GM21528 (cell line): Measurements from ENCODE around the gene BBS10.
"Not testable (repeated sequence)": the region's sequence is repeated elsewhere in the genome, so short reads cannot be mapped to it uniquely, and the experiment has no call there.

Experiments
- ATAC-seq: cut with Tn5 transposase; IDR thresholded peaks from one replicate; pipeline ENCODE4 v1.9.1; 2021; ENCODE audit warnings: mild to moderate bottlenecking, moderate library complexity; ENCODE audit not compliant: unreplicated experiment, low FRiP score

Gene BBS10

DNA sequence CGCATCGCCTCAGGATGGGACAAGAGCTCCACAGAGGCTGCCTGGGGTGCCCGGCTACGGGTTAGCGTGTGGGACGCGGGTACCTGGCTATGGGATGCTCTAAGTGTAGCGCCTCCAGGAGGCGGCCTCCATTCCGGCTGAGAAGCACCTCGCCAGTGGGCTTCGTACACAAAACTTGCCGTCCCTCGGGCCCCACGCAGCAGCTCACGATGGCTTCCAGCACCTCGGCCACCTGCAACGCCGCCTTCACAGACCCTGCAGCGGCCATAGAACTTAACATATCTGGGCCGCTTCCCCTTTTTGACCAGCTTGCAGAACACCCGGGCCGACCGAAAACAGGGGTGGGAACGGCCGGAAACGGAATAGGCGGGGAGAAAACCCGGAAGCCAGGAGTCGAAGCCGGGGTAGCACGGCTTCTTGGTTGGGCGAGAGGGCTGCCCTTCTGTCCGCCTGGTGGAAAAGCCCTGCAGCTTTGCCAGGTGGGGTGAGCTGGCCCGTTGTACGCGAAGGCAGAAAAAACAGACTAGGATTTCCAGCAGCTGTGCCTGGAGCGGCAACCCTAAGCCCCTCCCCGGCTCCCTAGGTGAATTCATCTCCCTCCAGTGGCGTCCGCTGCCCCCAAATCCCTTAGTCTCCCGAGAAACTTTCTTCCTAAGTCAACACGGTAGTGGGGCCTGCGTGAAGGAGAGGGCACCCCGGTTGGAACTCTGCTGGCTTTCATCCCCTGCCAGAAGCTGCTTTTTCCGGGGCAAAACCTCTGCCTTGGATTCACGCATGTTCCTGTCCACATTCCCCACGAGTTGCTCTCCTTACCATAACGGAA lies at the start of gene BBS10:
TSS of gene BBS10 (minus strand) at position 337 of the 823 bp plus-strand sequence. CDS start at position 280, 57 bp downstream.
- peak; percentile 98 for ATAC-seq

GRCh38 chr12:76391461-76391860 lies 43.2 kb upstream of the BBS10 start:
- ATAC-seq = no peak

GRCh38 chr12:76387614-76388013 lies 39.4 kb upstream of the BBS10 start:
- ATAC-seq = no peak

- no peak for ATAC-seq
Measured at GRCh38 chr12:76384560-76384959, 36.3 kb upstream of the BBS10 start.

GRCh38 chr12:76383988-76384387 lies 35.8 kb upstream of the BBS10 start:
- ATAC-seq = no peak

DNA sequence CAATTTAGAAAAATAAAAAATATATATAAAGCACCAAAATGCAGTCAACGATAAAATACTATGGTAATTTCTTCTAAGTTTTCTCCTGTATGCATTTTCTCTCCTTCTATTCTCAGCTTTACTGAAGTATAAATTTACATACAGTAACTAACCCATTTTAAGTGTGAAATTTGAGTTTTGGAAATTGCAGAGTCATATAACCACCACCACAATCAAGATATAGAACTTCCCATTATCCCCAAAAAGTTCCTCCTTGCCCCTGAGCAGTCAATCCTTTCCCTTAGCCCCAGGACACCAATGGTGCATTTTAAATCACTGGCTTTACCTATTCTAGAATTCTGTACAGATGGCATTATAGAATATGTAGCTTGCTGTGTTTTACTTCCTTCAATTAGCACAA lies 31.0 kb upstream of the BBS10 start:
- no peak for ATAC-seq

GRCh38 chr12:76376876-76377275 lies 28.7 kb upstream of the BBS10 start:
- not testable (repeated sequence) for ATAC-seq

GRCh38 chr12:76375939-76376338 lies 27.7 kb upstream of the BBS10 start:
- no peak for ATAC-seq

- no peak for ATAC-seq
Measured at GRCh38 chr12:76375470-76375869, 27.3 kb upstream of the BBS10 start.

DNA sequence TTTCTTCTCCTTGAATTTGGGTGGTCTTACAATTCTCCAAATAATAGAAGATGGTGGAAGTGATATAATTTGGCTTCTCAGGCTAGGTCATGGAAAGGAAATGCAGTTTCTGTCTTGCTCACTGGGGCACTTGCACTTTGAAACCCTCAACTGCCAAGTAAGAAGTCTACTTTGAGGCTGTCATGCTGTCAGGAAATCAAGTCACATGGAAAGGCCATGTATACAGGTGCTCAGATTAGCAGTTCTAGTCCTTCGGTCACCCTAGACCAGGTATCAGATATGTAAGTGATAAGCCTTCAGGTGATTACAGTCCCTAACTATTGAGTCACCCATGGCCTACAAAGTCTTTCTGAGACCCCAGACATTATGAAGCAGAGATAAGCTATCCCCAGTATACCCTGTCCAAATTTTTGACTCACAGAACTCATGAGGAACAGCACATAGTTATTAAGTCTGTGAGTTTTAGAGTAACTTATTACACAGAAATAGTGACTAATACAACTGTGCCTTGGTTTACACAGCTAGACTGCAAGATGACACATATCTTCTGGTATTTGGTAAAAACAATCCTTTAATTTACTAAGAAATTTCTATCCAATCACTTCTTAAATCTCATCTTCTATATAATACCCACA lies 26.3 kb upstream of the BBS10 start:
- no peak for ATAC-seq

GRCh38 chr12:76368230-76368629 lies 20.0 kb upstream of the BBS10 start:
- no peak for ATAC-seq

DNA sequence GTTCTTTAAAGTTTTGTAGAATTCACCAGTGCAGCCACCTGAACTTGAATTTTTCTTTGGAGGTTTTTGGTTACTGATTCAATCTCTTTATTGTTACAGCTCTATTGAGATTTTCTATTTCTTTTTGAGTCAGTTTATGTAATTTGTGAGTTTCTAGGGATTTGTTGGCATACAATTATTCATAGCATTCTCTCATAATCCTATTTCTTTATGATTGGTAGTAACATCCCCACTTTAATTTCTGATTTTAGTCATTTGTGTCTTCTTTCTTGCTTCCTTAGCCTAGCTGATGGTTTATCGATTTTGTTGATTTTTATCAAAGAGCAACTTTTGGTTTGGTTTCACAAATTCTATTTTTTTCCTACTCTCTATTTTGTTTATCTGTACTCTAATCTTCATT lies 17.9 kb upstream of the BBS10 start:
- no peak for ATAC-seq

DNA sequence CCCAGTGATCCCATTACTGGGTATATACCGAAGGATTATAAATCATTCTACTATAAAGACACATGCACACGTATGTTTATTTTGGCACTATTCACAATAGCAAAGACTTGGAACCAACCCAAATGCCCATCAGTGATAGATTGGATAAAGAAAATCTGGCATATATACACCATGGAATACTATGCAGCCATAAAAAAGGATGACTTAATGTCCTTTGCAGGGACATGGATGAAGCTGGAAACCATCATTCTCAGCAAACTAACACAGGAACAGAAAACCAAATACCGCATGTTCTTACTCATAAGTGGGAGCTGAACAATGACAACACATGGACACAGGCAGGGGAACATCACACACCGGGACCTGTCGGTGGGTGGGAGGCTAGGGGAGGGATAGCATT lies 15.9 kb upstream of the BBS10 start:
- not testable (repeated sequence) for ATAC-seq

GRCh38 chr12:76360316-76360715 lies 12.1 kb upstream of the BBS10 start:
- no peak for ATAC-seq

- ATAC-seq = no peak
Measured at GRCh38 chr12:76356071-76356470, 7.9 kb upstream of the BBS10 start.

GRCh38 chr12:76346798-76347420 lies 1.3 kb downstream of the BBS10 start:
- ATAC-seq = peak; percentile 38

GRCh38 chr12:76346236-76346635 lies 2.0 kb downstream of the BBS10 start:
- no peak for ATAC-seq

- no peak for ATAC-seq
Measured at GRCh38 chr12:76345569-76345968, 2.6 kb downstream of the BBS10 start.

DNA sequence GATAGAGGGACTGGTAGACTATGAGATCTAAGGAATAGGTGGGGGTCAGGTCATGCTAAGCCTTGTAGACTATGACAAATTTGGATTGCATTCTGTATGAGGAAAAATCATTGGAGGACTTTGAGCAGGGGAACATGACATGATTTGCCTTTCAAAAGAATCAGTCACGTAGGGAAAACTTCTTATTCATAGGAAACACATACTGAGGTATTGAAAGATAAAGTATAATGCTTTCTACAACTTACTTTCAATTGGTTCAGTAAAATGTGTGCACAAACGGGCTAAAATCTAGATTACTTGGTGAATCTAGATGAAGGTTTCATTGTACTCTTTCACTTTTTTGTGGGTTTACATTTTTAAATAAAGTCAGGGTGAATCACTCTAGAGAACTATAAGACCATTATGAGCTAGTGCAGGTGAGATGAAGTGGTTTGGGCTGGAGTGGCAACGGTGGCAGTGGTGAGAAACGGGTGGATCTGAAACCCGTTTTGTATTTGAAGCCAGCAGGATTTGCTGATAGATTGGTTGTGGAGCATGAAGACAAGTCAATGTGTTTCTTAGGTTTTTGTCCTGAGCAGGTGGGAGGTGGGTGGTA lies 6.7 kb downstream of the BBS10 start:
- ATAC-seq = no peak

DNA sequence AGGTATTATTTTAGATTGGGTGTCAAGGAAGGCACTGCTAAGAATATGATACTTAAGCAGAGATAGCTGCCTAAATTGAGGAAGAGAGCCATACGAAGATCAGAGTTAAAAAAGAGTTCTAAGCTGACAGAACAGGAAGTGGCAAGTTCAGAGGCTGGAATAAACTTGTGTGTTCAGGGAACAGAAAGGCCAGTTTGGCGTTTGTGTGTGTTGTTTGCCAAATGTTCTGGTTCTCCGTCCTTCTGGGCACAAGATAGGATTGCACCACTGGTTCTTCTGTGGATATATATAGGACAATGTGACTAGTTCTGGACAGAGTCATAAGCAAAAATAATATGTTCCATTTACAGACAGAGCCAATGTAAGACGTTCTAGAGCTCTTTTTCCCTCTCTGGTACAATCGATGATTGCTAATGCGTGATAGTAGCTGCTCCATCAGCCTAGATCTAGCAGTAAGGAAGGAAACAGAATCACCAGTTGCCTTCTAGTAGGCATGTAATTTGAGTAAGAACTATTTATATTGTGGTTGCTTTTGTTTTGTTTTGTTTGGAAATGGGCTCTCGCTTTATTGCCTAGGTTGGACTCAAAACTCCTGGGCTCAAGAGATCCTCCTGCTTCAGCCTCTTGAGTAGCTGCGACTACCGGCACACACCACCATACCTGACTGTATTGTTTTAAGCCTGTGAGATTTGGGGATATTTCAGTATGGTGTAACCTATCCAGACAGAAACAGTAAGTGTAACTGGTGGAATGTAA lies 7.4 kb downstream of the BBS10 start:
- ATAC-seq = no peak
